ENCODE data around the gene DRC7. TPM values are rescaled to one million over a fixed set of nuclear protein-coding genes. Genes with fewer than 3 reads are reported as not detected.

The DRC7 gene
- total RNA-seq, 4 donors from 2014 or later: 0.79 TPM; not detected in 3

- peaks cover 0 to under 1% (median 0%) of the 10 kb centered on the region in 3 donors for H3K4me1 ChIP-seq
- H3K27me3 ChIP-seq: peaks cover 0 to 1% (median 0%) of the 10 kb centered on the region in 4 donors
- no peak overlapping the region for H3K4me3 ChIP-seq
- no peak overlapping the region for H3K27ac ChIP-seq
- WGBS, 2 donors: 84 to 90% methylated on average over 10 to 11 of the region's 18 CpGs
- no peak for TF ChIP-seq CTCF (IDR thresholded peaks at IDR 0.05)
- TF ChIP-seq POLR2A (IDR thresholded peaks at IDR 0.05): no peak
- intact Hi-C loops (cut with DNase I): no loop called here
- no peak for DNase-seq
- no peaks in the 10 kb centered on the region for H3K36me3 ChIP-seq
- H3K9me3 ChIP-seq: no peaks in the 10 kb centered on the region
Observed at GRCh38 chr16:57683636-57684545, 10.7 kb upstream of the DRC7 start.

- no peak overlapping the region for H3K4me3 ChIP-seq
- DNase-seq: no peak
- H3K27ac ChIP-seq: no peak overlapping the region
- H3K27me3 ChIP-seq: peaks cover 0 to 10% (median 0%) of the 10 kb centered on the region in 4 donors
- no peaks in the 10 kb centered on the region for H3K36me3 ChIP-seq
- intact Hi-C loops (cut with DNase I): no loop called here
- H3K4me1 ChIP-seq: no peaks in the 10 kb centered on the region
- WGBS, 2 donors: 83 to 97% methylated on average over 7 to 8 of the region's 8 CpGs
- no peaks in the 10 kb centered on the region for H3K9me3 ChIP-seq
- no peak for TF ChIP-seq POLR2A (IDR thresholded peaks at IDR 0.05)
- TF ChIP-seq CTCF (IDR thresholded peaks at IDR 0.05): no peak
Observed at GRCh38 chr16:57684626-57685358, 9.8 kb upstream of the DRC7 start.

GRCh38 chr16:57685633-57686032, 9.0 kb upstream of the DRC7 start:
- Histone ChIP-seq H3K27ac (no peak overlapping the region), H3K4me1 (no peaks in the 10 kb centered on the region), H3K4me3 (no peak overlapping the region), H3K9me3 (no peaks in the 10 kb centered on the region), H3K27me3 (peaks cover 0 to 19% (median 0%) of the 10 kb centered on the region in 4 donors), H3K36me3 (no peaks in the 10 kb centered on the region)
- intact Hi-C loops (cut with DNase I): no loop called here
- WGBS, 2 donors: 71% methylated on average over 5 of the region's 11 CpGs; no CpG with 5 or more reads in 1 of the 2 donors
- no peak for TF ChIP-seq POLR2A (IDR thresholded peaks at IDR 0.05)
- no peak for TF ChIP-seq CTCF (IDR thresholded peaks at IDR 0.05)
- DNase-seq: no peak

- H3K27ac ChIP-seq: no peak overlapping the region
- H3K4me3 ChIP-seq: no peak overlapping the region
- no peaks in the 10 kb centered on the region for H3K9me3 ChIP-seq
- H3K4me1 ChIP-seq: no peaks in the 10 kb centered on the region
- 43 to 75% methylated on average over 4 of the region's 4 CpGs for WGBS, 2 donors
- no peak for TF ChIP-seq CTCF (IDR thresholded peaks at IDR 0.05)
- H3K27me3 ChIP-seq: peaks cover 0 to 19% (median 0%) of the 10 kb centered on the region in 4 donors
- no peak for DNase-seq
- no peaks in the 10 kb centered on the region for H3K36me3 ChIP-seq
- intact Hi-C loops (cut with DNase I): no loop called here
Observed at GRCh38 chr16:57686577-57686976, 8.0 kb upstream of the DRC7 start.

Data from esophagus squamous epithelium (tissue), 5 donors.